WTC11 (cell line): ENCODE measurements around the gene NKD1. TPM values are rescaled to one million over a fixed set of nuclear protein-coding genes. Genes with fewer than 3 reads are reported as not detected.

Experiments
- ATAC-seq: fragments of 200-7000 bp; cut with Tn5 transposase; 2 replicates; pipeline ENCODE4 v1.10.0; 2021; ENCODE audit warnings: mild to moderate bottlenecking, moderate library complexity
- CTCF ChIA-PET: fragments of 300-600 bp; sonication (Branson Sonifier 250); formaldehyde crosslinking; loops from one replicate; lab custom pipeline; 2021; ENCODE audit warnings: antibody characterized with exemption; lab: Charles Lee
- POLR2A ChIA-PET: fragments of 350-600 bp; sonication (Branson Sonifier 250); formaldehyde crosslinking; loops from one replicate; lab custom pipeline; 2021; ENCODE audit warnings: antibody characterized with exemption; lab: Charles Lee
- DNase-seq: peaks from one replicate; pipeline ENCODE4 v3.0.0; 2021; ENCODE audit warnings: low spot score
- H3K27ac Mint-ChIP-seq: 2 replicates; pipeline ENCODE4 v1.8.0; 2021; ENCODE audit warnings: mixed read lengths
- H3K27me3 Mint-ChIP-seq: 2 replicates; pipeline ENCODE4 v1.8.0; 2021; ENCODE audit warnings: low read depth, mild to moderate bottlenecking, moderate library complexity, mixed read lengths
- H3K36me3 Mint-ChIP-seq: 2 replicates; pipeline ENCODE4 v1.8.0; 2021; ENCODE audit warnings: mixed read lengths
- H3K4me1 Mint-ChIP-seq: 2 replicates; pipeline ENCODE4 v1.8.0; 2022; ENCODE audit warnings: mixed read lengths
- H3K4me3 Mint-ChIP-seq: 2 replicates; pipeline ENCODE4 v1.8.0; 2021; ENCODE audit warnings: mild to moderate bottlenecking, moderate library complexity, mixed read lengths
- H3K9me3 Mint-ChIP-seq: 2 replicates; pipeline ENCODE4 v1.8.0; 2021; ENCODE audit warnings: mixed read lengths
- AR ChIP-seq: fragments of 250-450 bp; sonication (Bioruptor Pico); IDR thresholded peaks from 2 replicates; pipeline ENCODE4 v1.9.0; 2021; ENCODE audit warnings: mild to moderate bottlenecking
- CBFB ChIP-seq: sonication (generic); formaldehyde crosslinking; IDR thresholded peaks from 2 replicates; pipeline ENCODE4 v1.8.1; 2022; ENCODE audit warnings: mild to moderate bottlenecking, low read depth, missing genetic modification reagents
- CREB1 ChIP-seq: sonication (generic); formaldehyde crosslinking; IDR thresholded peaks from 2 replicates; pipeline ENCODE4 v1.8.0; 2023; ENCODE audit warnings: mild to moderate bottlenecking, missing genetic modification reagents
- E2F1 ChIP-seq: sonication (generic); formaldehyde crosslinking; IDR thresholded peaks from 2 replicates; pipeline ENCODE4 v1.8.0; 2022; ENCODE audit warnings: mild to moderate bottlenecking, missing genetic modification reagents
- ELF4 ChIP-seq: sonication (generic); formaldehyde crosslinking; IDR thresholded peaks from 2 replicates; pipeline ENCODE4 v1.8.1; 2022; ENCODE audit warnings: low read depth, mild to moderate bottlenecking, moderate library complexity, missing genetic modification reagents
- FOXP1 ChIP-seq: sonication (generic); formaldehyde crosslinking; IDR thresholded peaks from 2 replicates; pipeline ENCODE4 v1.8.0; 2022; ENCODE audit warnings: missing genetic modification reagents, mild to moderate bottlenecking, moderate library complexity, borderline replicate concordance
- HMGXB4 ChIP-seq: sonication (generic); formaldehyde crosslinking; IDR thresholded peaks from 2 replicates; pipeline ENCODE4 v1.8.1; 2023; ENCODE audit warnings: mild to moderate bottlenecking, moderate library complexity, missing genetic modification reagents
- JAZF1 ChIP-seq: fragments of 250-450 bp; sonication (Bioruptor Pico); IDR thresholded peaks from 2 replicates; pipeline ENCODE4 v1.9.0; 2021; ENCODE audit warnings: moderate library complexity, mild to moderate bottlenecking, inconsistent platforms
- JUN ChIP-seq: sonication (generic); formaldehyde crosslinking; IDR thresholded peaks from 2 replicates; pipeline ENCODE4 v1.8.0; 2023; ENCODE audit warnings: mild to moderate bottlenecking, missing genetic modification reagents
- KAT7 ChIP-seq: sonication (generic); formaldehyde crosslinking; IDR thresholded peaks from 2 replicates; pipeline ENCODE4 v1.8.1; 2023; ENCODE audit warnings: missing genetic modification reagents, mild to moderate bottlenecking, borderline replicate concordance
- PRRX2 ChIP-seq: fragments of 250-450 bp; sonication (Bioruptor Pico); IDR thresholded peaks from 2 replicates; pipeline ENCODE4 v1.8.0; 2021; ENCODE audit warnings: mild to moderate bottlenecking
- TP53 ChIP-seq: sonication (generic); formaldehyde crosslinking; IDR thresholded peaks from 2 replicates; pipeline ENCODE4 v1.8.1; 2023; ENCODE audit warnings: mild to moderate bottlenecking, missing genetic modification reagents
- ZBTB21 ChIP-seq: sonication (generic); formaldehyde crosslinking; IDR thresholded peaks from 2 replicates; pipeline ENCODE4 v1.8.1; 2023; ENCODE audit warnings: mild to moderate bottlenecking, missing genetic modification reagents, borderline replicate concordance
- ZMAT4 ChIP-seq: fragments of 250-450 bp; sonication (Bioruptor Pico); IDR thresholded peaks from 2 replicates; pipeline ENCODE4 v1.9.0; 2021; ENCODE audit warnings: mild to moderate bottlenecking
- ZNF138 ChIP-seq: sonication (generic); formaldehyde crosslinking; conservative IDR thresholded peaks from 2 replicates; pipeline ENCODE4 v1.8.1; 2022; ENCODE audit warnings: mild to moderate bottlenecking, moderate library complexity, missing genetic modification reagents
- ZNF396 ChIP-seq: fragments of 250-450 bp; sonication (Bioruptor Pico); IDR thresholded peaks from 2 replicates; pipeline ENCODE4 v1.8.0; 2021; ENCODE audit warnings: mild to moderate bottlenecking, moderate library complexity, borderline replicate concordance
- ZNF425 ChIP-seq: fragments of 250-450 bp; sonication (Bioruptor Pico); conservative IDR thresholded peaks from 2 replicates; pipeline ENCODE4 v1.9.0; 2021; ENCODE audit warnings: mild to moderate bottlenecking
- ZNF512 ChIP-seq: sonication (generic); formaldehyde crosslinking; IDR thresholded peaks from 2 replicates; pipeline ENCODE4 v1.8.1; 2022; ENCODE audit warnings: missing genetic modification reagents, borderline replicate concordance
- total RNA-seq: library from RNA; stranded (reverse); gene quantifications from 3 replicates; pipeline ENCODE4 v1.2.3, GENCODE V29; 2021

The NKD1 gene
- total RNA-seq, 1 experiment from 2014 or later, result 6.0 TPM

GRCh38 chr16:50531359-50531758, 16.8 kb upstream of the NKD1 start (continued):
- no peak for TF ChIP-seq E2F1
- TF ChIP-seq ZMAT4 (CRISPR knock-in tag), result no peak

GRCh38 chr16:50531901-50532300, 16.3 kb upstream of the NKD1 start:
- Mint-ChIP-seq H3K4me1 (no peaks in the 10 kb centered on the region), H3K27ac (no peak overlapping the region), H3K4me3 (no peak overlapping the region), H3K36me3 (peaks cover 11% of the 10 kb centered on the region), H3K27me3 (peaks cover 13% of the 10 kb centered on the region), H3K9me3 (peaks cover 34% of the 10 kb centered on the region)
- CTCF ChIA-PET, result interaction anchor here (1.0 to 1.1 kb wide), 2 partner anchors 133 to 162 kb away, joined by 3 to 4 read pairs; no protein-coding TSS in a partner anchor
- POLR2A ChIA-PET, result no interaction called here
- TF ChIP-seq CREB1 (CRISPR knock-in tag), result no peak
- ATAC-seq (no peak), DNase-seq (no peak)

- no peaks in the 10 kb centered on the region for H3K4me1 Mint-ChIP-seq
- ATAC-seq, result no peak
- peaks cover 11% of the 10 kb centered on the region for H3K36me3 Mint-ChIP-seq
- H3K27ac Mint-ChIP-seq, result no peak overlapping the region
- CTCF ChIA-PET, result interaction anchor here (1.0 to 1.1 kb wide), 2 partner anchors 133 to 162 kb away, joined by 3 to 4 read pairs; no protein-coding TSS in a partner anchor
- H3K4me3 Mint-ChIP-seq, result no peak overlapping the region
- H3K9me3 Mint-ChIP-seq, result peaks cover 34% of the 10 kb centered on the region
- H3K27me3 Mint-ChIP-seq, result peaks cover 13% of the 10 kb centered on the region
- TF ChIP-seq HMGXB4 (CRISPR knock-in tag), result no peak
- TF ChIP-seq ZNF138 (CRISPR knock-in tag), result no peak
- no peak for TF ChIP-seq KAT7 (CRISPR knock-in tag)
- no peak for TF ChIP-seq CBFB
- TF ChIP-seq PRRX2 (CRISPR knock-in tag), result no peak
- no peak for TF ChIP-seq JUN (CRISPR knock-in tag)
- TF ChIP-seq JAZF1 (CRISPR knock-in tag), result no peak
- TF ChIP-seq, all 79 proteins: peak for 0
- no peak for DNase-seq
- POLR2A ChIA-PET, result no interaction called here
Observed at GRCh38 chr16:50532576-50532975, 15.6 kb upstream of the NKD1 start.

GRCh38 chr16:50533317-50533716, 14.9 kb upstream of the NKD1 start:
- Mint-ChIP-seq H3K36me3 (peaks cover 10% of the 10 kb centered on the region), H3K4me1 (no peaks in the 10 kb centered on the region), H3K9me3 (peaks cover 32% of the 10 kb centered on the region), H3K4me3 (no peak overlapping the region), H3K27ac (no peak overlapping the region), H3K27me3 (peaks cover 8% of the 10 kb centered on the region; the same call in 1 of the 2 replicates)
- CTCF ChIA-PET, result interaction anchor here (0.9 to 1.1 kb wide), 2 partner anchors 60 to 132 kb away, joined by 3 read pairs; no protein-coding TSS in a partner anchor
- DNase-seq (no peak), ATAC-seq (no peak)
- POLR2A ChIA-PET, result interaction anchor here (0.6 kb wide), 1 partner anchor 488 kb away, joined by 3 read pairs; no protein-coding TSS in a partner anchor
- TF ChIP-seq FOXP1 (no peak), ZNF425 (no peak), ELF4 (CRISPR knock-in tag) (no peak), JUN (CRISPR knock-in tag) (no peak), AR (CRISPR knock-in tag) (no peak), TP53 (CRISPR knock-in tag) (no peak), ZNF512 (no peak), CREB1 (CRISPR knock-in tag) (no peak), ZBTB21 (CRISPR knock-in tag) (no peak), HMGXB4 (CRISPR knock-in tag) (no peak), ZNF396 (CRISPR knock-in tag) (no peak)
